ENCODE measurements around the gene PDE6C. TPM values are rescaled to one million over a fixed set of nuclear protein-coding genes. Genes with fewer than 3 reads are reported as not detected.

Gene PDE6C
- polyA plus RNA-seq, 1 donor (not counting 4 experiments of a cell fraction or from before 2014, with no cell fraction given): not detected

DNA sequence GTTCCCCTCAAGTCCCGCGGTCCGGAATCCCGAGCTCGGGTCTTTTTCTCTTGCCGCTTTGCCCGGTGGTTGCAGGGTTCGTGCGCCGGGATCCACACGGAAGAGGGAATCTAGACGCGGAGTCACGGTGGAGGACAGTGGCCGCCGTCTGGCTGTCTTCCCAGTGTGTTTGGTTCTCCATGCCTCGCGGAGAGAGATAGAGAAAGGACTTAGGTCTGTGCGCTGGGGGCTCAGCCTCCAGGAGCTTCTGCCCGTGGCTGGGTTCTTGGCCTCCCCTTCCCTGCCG is 44.3 kb upstream of the PDE6C start:
- Histone ChIP-seq H3K9me1 (ENCODE audit: control insufficient read depth, extremely low read depth, insufficient read depth, low read length) (no peaks in the 10 kb centered on the region), H3K4me3 (ENCODE audit: control insufficient read depth in 2 of 3, extremely low read depth in 1 of 3, insufficient read depth in 2 of 3, low read depth in 1 of 3, low read length in 3 of 3) (no peak overlapping the region), H4K20me1 (ENCODE audit: control insufficient read depth, extremely low read depth, insufficient read depth, low read length) (no peaks in the 10 kb centered on the region), H3K9ac (ENCODE audit: control insufficient read depth, extremely low read depth, insufficient read depth, low read length) (no peak overlapping the region), H3K79me2 (ENCODE audit: control insufficient read depth, insufficient read depth, low read length) (no peaks in the 10 kb centered on the region), H3K4me2 (ENCODE audit: control insufficient read depth, extremely low read depth, insufficient read depth, low read depth, low read length) (no peak overlapping the region), H3K9me3 (ENCODE audit: control insufficient read depth, low read depth, low read length) (no peaks in the 10 kb centered on the region), H2AFZ (ENCODE audit: control insufficient read depth, low read length) (no peak overlapping the region), H3K36me3 (ENCODE audit: control insufficient read depth in 2 of 2, extremely low read depth in 1 of 2, insufficient read depth in 2 of 2, low read length in 2 of 2) (no peaks in the 10 kb centered on the region), H3K4me1 (ENCODE audit: control insufficient read depth, extremely low read depth, insufficient read depth, low read length) (peaks cover 3% of the 10 kb centered on the region), H3K27ac (ENCODE audit: control insufficient read depth, insufficient read depth, low read length) (no peak overlapping the region), H3K27me3 (ENCODE audit: control insufficient read depth, extremely low read depth, insufficient read depth, low read length) (peaks cover 64% of the 10 kb centered on the region)
- dilution Hi-C loops (cut with MboI; ENCODE audit: extremely low pct_ligation_motif_present, low sequenced_read_pairs): no loop called here
- TF ChIP-seq EZH2 (IDR thresholded peaks at IDR 0.05; ENCODE audit: low read length): no peak
- TF ChIP-seq CTCF (optimal IDR thresholded peaks at IDR 0.05 in 1 of 3, IDR thresholded peaks at IDR 0.05 in 1 of 3, conservative IDR thresholded peaks at IDR 0.05 in 1 of 3; ENCODE audit: extremely low read depth in 1 of 3, insufficient read depth in 2 of 3, low read length in 3 of 3): no peak
- FAIRE-seq (no peak), DNase-seq (ENCODE audit: low read depth, low spot score) (no peak)

GRCh38 chr10:93570383-93570782 is 42.0 kb upstream of the PDE6C start:
- Histone ChIP-seq H3K9me1 (ENCODE audit: control insufficient read depth, extremely low read depth, insufficient read depth, low read length) (no peaks in the 10 kb centered on the region), H3K4me1 (ENCODE audit: control insufficient read depth, extremely low read depth, insufficient read depth, low read length) (peaks cover 10% of the 10 kb centered on the region), H4K20me1 (ENCODE audit: control insufficient read depth, extremely low read depth, insufficient read depth, low read length) (no peaks in the 10 kb centered on the region), H3K27me3 (ENCODE audit: control insufficient read depth, extremely low read depth, insufficient read depth, low read length) (peaks cover 51% of the 10 kb centered on the region), H2AFZ (ENCODE audit: control insufficient read depth, low read length) (no peak overlapping the region), H3K27ac (ENCODE audit: control insufficient read depth, insufficient read depth, low read length) (no peak overlapping the region), H3K9ac (ENCODE audit: control insufficient read depth, extremely low read depth, insufficient read depth, low read length) (no peak overlapping the region), H3K36me3 (ENCODE audit: control insufficient read depth in 2 of 2, extremely low read depth in 1 of 2, insufficient read depth in 2 of 2, low read length in 2 of 2) (no peaks in the 10 kb centered on the region), H3K79me2 (ENCODE audit: control insufficient read depth, insufficient read depth, low read length) (no peaks in the 10 kb centered on the region), H3K4me2 (ENCODE audit: control insufficient read depth, extremely low read depth, insufficient read depth, low read depth, low read length) (no peak overlapping the region), H3K4me3 (ENCODE audit: control insufficient read depth in 2 of 3, extremely low read depth in 1 of 3, insufficient read depth in 2 of 3, low read depth in 1 of 3, low read length in 3 of 3) (no peak overlapping the region), H3K9me3 (ENCODE audit: control insufficient read depth, low read depth, low read length) (no peaks in the 10 kb centered on the region)
- dilution Hi-C loops (cut with MboI; ENCODE audit: extremely low pct_ligation_motif_present, low sequenced_read_pairs): no loop called here
- FAIRE-seq (no peak), DNase-seq (ENCODE audit: low read depth, low spot score) (no peak)
- TF ChIP-seq EZH2 (IDR thresholded peaks at IDR 0.05; ENCODE audit: low read length) (no peak), CTCF (optimal IDR thresholded peaks at IDR 0.05 in 1 of 3, IDR thresholded peaks at IDR 0.05 in 1 of 3, conservative IDR thresholded peaks at IDR 0.05 in 1 of 3; ENCODE audit: extremely low read depth in 1 of 3, insufficient read depth in 2 of 3, low read length in 3 of 3) (no peak)
